ENCODE data around the gene LMO7.
"Not testable (repeated sequence)": the region's sequence is repeated elsewhere in the genome, so short reads cannot be mapped to it uniquely, and the experiment has no call there.

Gene LMO7

DNA sequence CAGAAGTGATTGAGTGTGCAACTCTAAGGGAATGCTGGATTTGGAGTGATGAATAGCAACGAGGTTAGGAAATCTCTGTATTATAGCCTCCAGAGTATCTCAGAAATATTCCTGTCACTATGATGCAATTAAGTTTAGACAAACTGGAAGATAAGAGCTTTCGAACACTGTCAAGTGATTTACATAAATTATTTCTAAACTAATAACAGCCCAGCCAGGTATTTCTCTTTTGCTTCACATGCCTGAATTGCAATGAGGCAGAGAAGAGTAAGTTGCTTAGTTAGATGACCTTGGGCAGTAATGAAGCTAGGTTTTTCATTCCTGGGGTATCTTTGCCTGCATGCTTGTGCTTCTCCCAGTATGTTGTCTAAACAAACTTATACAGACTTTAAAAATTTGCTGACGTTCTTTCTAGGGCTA is 134.5 kb downstream of the LMO7 start:
- DNase-seq (no peak), ATAC-seq (replicated peaks) (no peak)
- no peaks in the 10 kb centered on the region for H3K27me3 Mint-ChIP-seq
- peaks cover 0 to 4% of the 10 kb centered on the region in 2 donors for H3K4me1 Mint-ChIP-seq
- H3K27ac Mint-ChIP-seq, result no peak overlapping the region
- H3K4me3 Mint-ChIP-seq, result no peak overlapping the region
- H3K9me3 Mint-ChIP-seq, result peaks cover 2 to 3% of the 10 kb centered on the region in 2 donors
- peaks cover 2 to 3% of the 10 kb centered on the region in 2 donors for H3K36me3 Mint-ChIP-seq

DNA sequence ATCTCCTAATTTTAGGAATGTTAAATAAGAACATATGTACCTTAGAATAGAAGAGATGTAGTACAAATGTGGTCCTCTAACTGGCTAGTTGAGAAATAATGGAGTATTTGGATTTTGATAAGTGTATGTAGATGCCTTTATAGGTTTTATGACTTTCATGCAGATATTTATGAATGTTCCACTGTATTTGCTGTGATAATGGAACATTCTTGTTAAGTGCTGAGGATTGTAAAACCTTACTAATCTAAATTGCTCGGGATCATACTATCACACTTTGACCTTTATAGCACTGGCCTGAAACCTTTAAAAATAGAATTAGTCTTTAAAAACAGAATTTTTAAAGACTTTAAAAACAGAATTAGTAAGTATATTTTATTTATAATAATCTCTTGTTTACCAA is 135.1 kb downstream of the LMO7 start:
- H3K36me3 Mint-ChIP-seq, result peaks cover 0 to 2% of the 10 kb centered on the region in 2 donors
- no peak overlapping the region for H3K27ac Mint-ChIP-seq
- no peak for DNase-seq
- ATAC-seq (replicated peaks), result no peak
- no peak overlapping the region for H3K4me3 Mint-ChIP-seq
- no peaks in the 10 kb centered on the region for H3K4me1 Mint-ChIP-seq
- peaks cover 2 to 3% of the 10 kb centered on the region in 2 donors for H3K9me3 Mint-ChIP-seq
- H3K27me3 Mint-ChIP-seq, result no peaks in the 10 kb centered on the region

DNA sequence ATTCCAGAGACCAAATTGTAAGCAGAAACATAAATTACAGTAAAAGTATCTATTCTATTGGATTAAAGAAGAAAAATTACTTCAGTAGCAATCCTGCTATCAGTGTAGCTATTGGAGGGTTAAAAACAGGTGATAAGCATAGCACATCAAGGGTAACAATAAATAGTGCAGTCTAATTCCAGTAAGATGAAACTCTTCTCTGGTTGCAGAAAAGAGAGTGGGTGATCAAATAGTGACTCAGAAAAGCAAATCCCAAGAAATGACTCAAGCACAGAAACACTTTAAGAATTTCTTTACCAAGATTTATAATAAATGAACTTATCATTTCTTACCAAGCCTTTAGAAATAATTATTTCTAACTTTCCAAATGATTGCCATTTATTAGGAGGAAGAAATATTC is 135.7 kb downstream of the LMO7 start:
- DNase-seq (no peak), ATAC-seq (replicated peaks) (no peak)
- Mint-ChIP-seq H3K4me3 (no peak overlapping the region), H3K36me3 (peaks cover 0 to 2% of the 10 kb centered on the region in 2 donors), H3K27me3 (no peaks in the 10 kb centered on the region), H3K27ac (no peak overlapping the region), H3K4me1 (no peaks in the 10 kb centered on the region), H3K9me3 (peaks cover 2 to 3% of the 10 kb centered on the region in 2 donors)

DNA sequence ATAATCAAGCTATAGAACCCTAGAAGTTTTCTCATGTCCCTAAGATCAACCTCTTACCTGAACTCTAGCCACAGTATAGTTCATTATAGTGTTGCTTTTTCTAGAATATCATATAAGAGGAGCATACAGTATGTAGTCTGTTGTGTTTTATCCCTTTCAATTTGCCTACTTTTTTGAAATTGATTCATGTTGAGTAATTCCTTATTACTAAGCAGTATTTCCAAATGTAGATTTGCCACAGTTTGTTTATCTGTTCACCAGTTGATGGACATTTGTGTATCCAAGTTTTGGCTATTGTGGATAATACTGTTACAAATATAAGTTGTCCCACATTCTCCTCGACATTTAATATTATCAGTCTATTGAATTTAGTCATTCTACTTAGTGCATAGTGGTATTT is 138.0 kb downstream of the LMO7 start:
- no peak overlapping the region for H3K27ac Mint-ChIP-seq
- H3K9me3 Mint-ChIP-seq, result peaks cover 3 to 9% of the 10 kb centered on the region in 2 donors
- H3K4me1 Mint-ChIP-seq, result no peaks in the 10 kb centered on the region
- no peak for DNase-seq
- H3K36me3 Mint-ChIP-seq, result peaks cover 7 to 8% of the 10 kb centered on the region in 2 donors
- no peak for ATAC-seq (replicated peaks)
- no peak overlapping the region for H3K4me3 Mint-ChIP-seq
- H3K27me3 Mint-ChIP-seq, result no peaks in the 10 kb centered on the region

DNA sequence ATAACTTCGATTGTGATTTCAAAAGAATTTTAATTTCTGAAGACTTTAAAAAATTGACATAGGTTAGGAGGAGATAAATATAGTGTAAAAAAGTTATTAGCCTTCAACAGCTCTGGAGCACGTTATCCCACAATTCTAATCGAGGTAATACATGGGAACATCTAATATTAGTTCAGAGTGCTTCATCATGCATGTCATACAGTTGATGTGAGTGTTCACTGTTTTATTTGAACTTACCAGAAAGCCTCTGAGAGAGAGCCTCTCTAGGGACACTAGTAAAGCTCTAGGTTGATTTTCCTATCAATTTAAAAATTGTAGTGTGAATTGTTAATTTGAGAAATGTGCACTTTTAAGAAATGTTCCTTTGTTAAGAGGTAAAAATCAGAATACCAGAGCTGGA is 140.4 kb downstream of the LMO7 start:
- Mint-ChIP-seq H3K27me3 (no peaks in the 10 kb centered on the region), H3K36me3 (peaks cover 10 to 16% of the 10 kb centered on the region in 2 donors), H3K9me3 (peaks cover 11 to 16% of the 10 kb centered on the region in 2 donors), H3K27ac (no peak overlapping the region), H3K4me3 (no peak overlapping the region), H3K4me1 (no peaks in the 10 kb centered on the region)
- ATAC-seq (replicated peaks) (no peak), DNase-seq (no peak)

DNA sequence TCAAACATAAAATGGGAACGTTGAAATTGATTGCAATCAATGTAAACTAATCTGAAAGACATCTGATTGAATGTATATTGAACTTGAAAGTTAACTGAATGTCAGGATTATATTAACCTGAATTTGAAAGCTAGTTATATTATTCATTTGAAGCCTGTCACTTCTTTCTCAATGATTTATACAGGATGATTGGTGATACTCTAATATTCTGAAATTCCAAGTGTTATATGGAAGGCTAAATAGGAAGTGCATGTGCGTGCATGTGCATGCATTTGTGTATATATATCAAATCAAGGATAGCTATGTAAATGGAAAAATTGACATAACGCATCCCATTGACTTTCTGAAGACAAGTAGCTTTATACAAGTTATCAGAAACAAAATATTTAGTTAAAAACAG is 143.3 kb downstream of the LMO7 start:
- ATAC-seq (replicated peaks), result no peak
- Mint-ChIP-seq H3K36me3 (peaks cover 8 to 16% of the 10 kb centered on the region in 2 donors), H3K4me1 (no peaks in the 10 kb centered on the region), H3K27me3 (no peaks in the 10 kb centered on the region), H3K9me3 (peaks cover 9 to 12% of the 10 kb centered on the region in 2 donors), H3K4me3 (no peak overlapping the region), H3K27ac (no peak overlapping the region)
- no peak for DNase-seq

DNA sequence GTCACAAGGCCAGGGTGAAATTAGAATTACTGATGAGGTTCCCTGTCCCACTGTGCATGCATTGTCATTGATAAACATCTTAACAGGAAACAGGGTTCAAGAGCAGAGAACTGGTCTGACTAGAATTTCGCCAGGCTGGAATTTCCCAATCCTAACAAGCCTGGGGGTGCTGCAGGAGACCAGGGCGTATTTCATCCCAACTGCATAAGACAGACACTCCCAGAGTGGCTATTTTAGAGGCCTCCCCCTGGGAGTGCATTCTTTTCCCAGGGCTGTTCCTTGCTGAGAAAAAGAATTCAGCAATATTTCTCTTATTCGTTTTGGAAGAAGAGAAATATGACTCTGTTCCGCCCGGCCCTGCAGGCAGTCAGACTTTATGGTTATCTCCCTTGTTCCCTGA is 144.0 kb downstream of the LMO7 start:
- DNase-seq, result not testable (repeated sequence)
- peaks cover 9 to 12% of the 10 kb centered on the region in 2 donors for H3K9me3 Mint-ChIP-seq
- peaks cover 8 to 16% of the 10 kb centered on the region in 2 donors for H3K36me3 Mint-ChIP-seq

DNA sequence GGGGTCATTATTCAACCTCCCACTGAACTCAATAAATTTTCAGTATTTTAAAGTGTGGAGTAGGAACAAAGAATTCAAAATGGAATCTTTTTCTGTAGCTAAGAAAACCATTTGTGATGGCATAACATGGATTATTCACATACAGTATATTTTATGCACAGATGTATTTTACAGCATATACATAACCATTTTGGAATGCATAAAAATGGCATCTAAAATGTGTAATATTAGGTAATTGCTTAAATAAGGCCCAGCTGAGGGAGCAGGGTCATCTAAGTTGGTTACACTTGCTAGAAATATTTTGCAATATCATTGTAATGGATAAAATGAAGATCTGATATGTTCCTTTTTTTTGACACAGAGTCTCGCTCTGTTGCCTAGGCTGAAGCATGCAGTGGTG is 146.9 kb downstream of the LMO7 start:
- no peak for ATAC-seq (replicated peaks)
- H3K4me1 Mint-ChIP-seq, result no peaks in the 10 kb centered on the region
- H3K36me3 Mint-ChIP-seq, result peaks cover 8 to 20% of the 10 kb centered on the region in 2 donors
- no peaks in the 10 kb centered on the region for H3K27me3 Mint-ChIP-seq
- H3K4me3 Mint-ChIP-seq, result no peak overlapping the region
- H3K9me3 Mint-ChIP-seq, result peaks cover 9 to 12% of the 10 kb centered on the region in 2 donors
- no peak for DNase-seq
- H3K27ac Mint-ChIP-seq, result no peak overlapping the region

More for the DNA sequence above, 144.0 kb downstream of the LMO7 start:
- H3K27me3 Mint-ChIP-seq; H3K27ac Mint-ChIP-seq; ATAC-seq (replicated peaks); H3K4me3 Mint-ChIP-seq; H3K4me1 Mint-ChIP-seq: not testable (repeated sequence)

DNA sequence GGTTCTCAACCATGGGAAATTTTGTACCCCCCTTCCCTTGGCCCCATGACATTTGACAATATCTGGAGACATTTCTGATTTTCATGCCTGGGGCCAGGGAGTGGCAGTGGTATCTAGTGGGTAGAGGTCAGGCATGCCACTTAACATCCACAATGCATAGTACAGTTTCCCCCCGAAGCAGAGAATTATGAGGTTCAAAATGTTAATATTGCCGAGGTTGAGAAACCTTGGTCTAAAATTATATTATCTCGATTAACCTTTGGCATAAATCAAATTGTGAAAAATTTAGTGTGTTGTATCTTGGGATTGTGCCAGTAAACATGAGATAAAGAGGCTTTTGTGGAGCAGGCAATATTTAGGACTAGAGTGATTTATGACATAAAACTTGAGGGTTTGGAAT is 147.9 kb downstream of the LMO7 start:
- Mint-ChIP-seq H3K27ac (no peak overlapping the region), H3K27me3 (no peaks in the 10 kb centered on the region), H3K9me3 (peaks cover 8 to 9% of the 10 kb centered on the region in 2 donors), H3K36me3 (peaks cover 4 to 13% of the 10 kb centered on the region in 2 donors), H3K4me1 (no peaks in the 10 kb centered on the region), H3K4me3 (no peak overlapping the region)
- DNase-seq (no peak), ATAC-seq (replicated peaks) (no peak)

DNA sequence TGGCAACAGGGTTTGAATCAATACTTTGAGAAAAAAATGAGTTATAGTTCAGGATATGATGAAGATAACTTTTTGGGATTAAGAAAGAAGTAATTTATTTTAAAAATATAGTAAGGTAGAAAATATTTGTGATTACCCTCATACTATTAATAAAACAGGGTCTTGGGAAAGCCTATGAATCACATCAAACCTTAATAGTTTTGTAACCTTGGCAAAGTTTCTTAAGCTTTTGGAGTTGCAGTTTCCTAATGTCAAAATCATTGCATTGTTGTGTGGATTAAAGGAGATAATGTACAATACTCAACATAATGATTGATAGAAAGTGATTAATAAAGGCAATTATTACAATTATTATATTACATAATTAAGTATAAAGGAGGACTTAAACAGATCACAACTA is 149.0 kb downstream of the LMO7 start:
- Mint-ChIP-seq H3K27ac (no peak overlapping the region), H3K9me3 (peaks cover 0 to 3% of the 10 kb centered on the region in 2 donors), H3K4me3 (no peak overlapping the region), H3K4me1 (no peaks in the 10 kb centered on the region), H3K27me3 (no peaks in the 10 kb centered on the region), H3K36me3 (peaks cover 0 to 4% of the 10 kb centered on the region in 2 donors)
- no peak for DNase-seq
- no peak for ATAC-seq (replicated peaks)

DNA sequence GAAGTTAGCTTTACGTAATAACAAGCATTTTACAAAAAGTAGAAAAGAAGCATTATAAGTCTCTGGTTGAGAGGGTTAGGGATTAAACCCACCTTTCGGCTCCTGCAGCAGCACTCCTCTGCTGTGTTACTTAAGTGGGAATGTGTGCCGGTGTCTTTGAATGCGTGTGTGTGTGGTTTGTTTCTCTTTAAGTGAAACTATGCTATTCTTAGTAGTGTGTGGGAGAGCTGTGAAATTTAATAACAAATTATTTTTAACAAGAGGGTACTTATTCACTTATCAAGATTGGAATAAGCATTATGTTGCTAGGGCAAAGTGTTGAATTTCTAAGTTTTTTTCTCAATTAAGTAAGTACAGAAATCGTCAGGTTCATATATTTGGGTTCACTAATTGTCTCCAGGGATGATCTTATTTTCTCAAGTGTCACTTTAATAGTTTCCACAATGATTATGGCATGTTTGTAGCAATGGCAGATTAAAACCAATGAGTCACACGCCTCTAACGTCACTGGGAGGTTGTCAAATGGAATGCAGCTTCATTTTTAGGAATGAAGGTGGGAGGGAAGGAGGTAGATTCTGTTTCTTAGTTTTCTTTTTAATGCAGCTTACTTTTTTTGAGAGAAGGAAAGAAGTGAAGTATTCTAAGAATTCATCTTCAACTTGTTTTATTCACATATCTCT is 151.3 kb downstream of the LMO7 start:
- H3K4me3 Mint-ChIP-seq, result no peak overlapping the region
- H3K4me1 Mint-ChIP-seq, result no peaks in the 10 kb centered on the region
- DNase-seq, result no peak
- no peaks in the 10 kb centered on the region for H3K27me3 Mint-ChIP-seq
- H3K36me3 Mint-ChIP-seq, result peaks cover 0 to 4% of the 10 kb centered on the region in 2 donors
- no peak overlapping the region for H3K27ac Mint-ChIP-seq
- no peaks in the 10 kb centered on the region for H3K9me3 Mint-ChIP-seq
- no peak for ATAC-seq (replicated peaks)

DNA sequence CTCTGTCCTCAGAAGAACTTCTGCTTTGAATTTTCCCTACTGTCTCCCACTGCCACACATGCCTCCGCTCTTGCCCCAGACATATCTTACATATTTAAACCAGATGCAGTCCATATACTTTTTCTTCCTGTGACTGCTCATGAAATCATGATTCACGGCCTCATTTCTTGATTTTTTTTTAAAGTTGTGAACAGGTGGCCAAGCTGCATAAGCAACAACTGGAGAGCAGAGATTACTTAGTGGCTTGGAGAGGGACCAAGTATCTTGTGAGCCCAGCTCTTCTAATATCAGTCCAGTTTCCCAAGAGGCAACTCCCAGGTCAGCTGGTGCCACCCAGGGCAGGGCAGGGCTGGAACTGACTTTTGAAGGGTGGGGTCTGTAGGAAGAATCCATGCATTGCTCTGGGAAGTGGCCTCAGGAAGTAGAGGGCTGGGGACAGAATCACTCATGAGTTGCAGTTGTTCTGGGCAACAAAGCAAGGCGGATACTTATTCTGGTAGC is 152.4 kb downstream of the LMO7 start:
- DNase-seq (no peak), ATAC-seq (replicated peaks) (no peak)
- Mint-ChIP-seq H3K9me3 (no peaks in the 10 kb centered on the region), H3K4me3 (no peak overlapping the region), H3K4me1 (no peaks in the 10 kb centered on the region), H3K27ac (no peak overlapping the region), H3K27me3 (no peaks in the 10 kb centered on the region), H3K36me3 (peaks cover 0 to 4% of the 10 kb centered on the region in 2 donors)

DNA sequence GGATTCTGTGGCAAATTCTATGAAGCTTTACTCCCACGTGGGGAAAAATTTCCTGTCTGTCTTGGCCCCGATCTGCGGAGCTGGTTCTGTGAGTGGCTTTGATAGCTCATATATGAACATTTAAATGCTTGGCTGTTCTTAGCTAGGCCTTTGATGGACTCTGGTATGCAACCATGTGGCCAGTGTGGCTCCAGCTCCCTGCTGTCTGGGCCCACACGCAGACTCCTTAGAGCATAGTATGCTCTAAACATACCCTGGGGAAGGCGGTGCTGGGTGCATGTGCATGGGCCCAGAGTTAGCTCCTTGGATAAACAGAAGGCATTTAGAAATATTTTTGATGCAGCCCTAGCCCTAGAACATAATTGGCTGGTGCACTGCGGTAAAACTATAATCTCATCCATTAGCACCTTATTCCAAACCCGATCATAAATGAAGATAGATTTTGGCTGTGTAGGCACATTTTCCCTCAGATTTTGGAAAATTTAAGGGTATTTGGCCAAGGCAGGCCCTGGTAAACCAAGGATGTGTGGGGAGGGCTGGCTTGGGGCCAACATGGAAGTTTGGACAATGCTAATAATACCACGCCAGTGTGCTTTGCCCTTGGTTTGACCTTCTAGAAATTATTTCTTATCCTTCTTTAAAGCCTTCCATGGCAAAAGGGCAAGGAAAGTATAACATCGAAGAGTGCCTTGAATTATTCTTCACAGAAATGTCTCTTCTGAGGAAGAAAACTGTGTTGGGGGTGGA is 153.5 kb downstream of the LMO7 start:
- peaks cover 0 to 7% of the 10 kb centered on the region in 2 donors for H3K36me3 Mint-ChIP-seq
- H3K27ac Mint-ChIP-seq, result no peak overlapping the region
- no peaks in the 10 kb centered on the region for H3K4me1 Mint-ChIP-seq
- DNase-seq (no peak), ATAC-seq (replicated peaks) (no peak)
- no peak overlapping the region for H3K4me3 Mint-ChIP-seq
- H3K9me3 Mint-ChIP-seq, result no peaks in the 10 kb centered on the region
- H3K27me3 Mint-ChIP-seq, result no peaks in the 10 kb centered on the region

DNA sequence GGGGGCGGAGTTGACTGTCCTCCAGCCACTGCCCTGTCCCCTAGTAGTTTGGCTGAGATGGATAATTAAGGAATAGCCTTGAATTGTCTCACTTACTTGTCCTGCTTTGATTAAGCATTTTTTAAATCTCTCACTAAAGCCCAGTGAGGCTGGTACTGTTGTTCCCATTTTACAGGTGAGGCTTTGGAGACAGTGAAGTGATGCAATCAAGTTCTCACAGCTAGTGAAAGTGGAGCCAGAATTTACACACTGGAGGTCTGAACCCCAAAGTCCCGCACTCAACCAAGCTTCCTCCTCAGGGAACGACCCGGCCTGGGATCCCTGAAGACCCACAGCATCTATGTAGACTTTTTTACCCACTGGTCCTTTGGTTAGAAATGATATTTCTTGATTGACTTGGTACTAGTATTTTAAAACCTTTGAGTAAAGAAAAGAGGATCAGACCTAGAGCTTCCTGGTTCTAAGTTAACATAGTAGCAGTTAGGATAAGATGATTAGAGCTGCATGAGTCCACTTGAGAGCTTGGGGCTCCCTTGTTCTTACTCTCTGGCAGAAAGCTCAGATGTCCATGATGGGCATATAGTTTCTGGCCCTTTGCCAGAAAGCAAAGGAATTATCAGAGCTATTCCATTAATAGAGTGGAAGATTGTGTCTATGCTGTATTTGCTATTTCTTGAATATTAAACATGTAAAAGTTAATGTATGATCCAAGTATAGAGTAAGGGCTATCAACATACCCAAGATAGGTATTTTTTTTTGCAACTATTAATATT is 154.3 kb downstream of the LMO7 start:
- H3K9me3 Mint-ChIP-seq, result no peaks in the 10 kb centered on the region
- ATAC-seq (replicated peaks) (no peak), DNase-seq (no peak)
- H3K27ac Mint-ChIP-seq, result no peak overlapping the region
- H3K4me3 Mint-ChIP-seq, result no peak overlapping the region
- no peaks in the 10 kb centered on the region for H3K4me1 Mint-ChIP-seq
- peaks cover 0 to 7% of the 10 kb centered on the region in 2 donors for H3K36me3 Mint-ChIP-seq
- no peaks in the 10 kb centered on the region for H3K27me3 Mint-ChIP-seq
